KMS-11 (cell line): Measurements from ENCODE around the gene CTCF.

Experiments used
- H2AFZ ChIP-seq: fragments of 200-600 bp; sonication (generic); 2 replicates; pipeline ENCODE4 v1.6.1; 2016; ENCODE audit warnings: antibody characterized with exemption, mixed run types, low read depth
- H3K27ac ChIP-seq: fragments of 200-600 bp; sonication (generic); 2 replicates; pipeline ENCODE4 v1.6.1; 2016; ENCODE audit warnings: mild to moderate bottlenecking, mixed run types
- H3K27me3 ChIP-seq: fragments of 200-600 bp; sonication (generic); 2 replicates; pipeline ENCODE4 v1.6.1; 2017; ENCODE audit warnings: mild to moderate bottlenecking, low read depth, mixed run types, moderate library complexity; ENCODE audit not compliant: insufficient read depth
- H3K36me3 ChIP-seq: fragments of 200-600 bp; sonication (generic); 2 replicates; pipeline ENCODE4 v1.6.1; 2017; ENCODE audit warnings: mild to moderate bottlenecking, mixed run types; ENCODE audit not compliant: insufficient read depth
- H3K4me1 ChIP-seq: fragments of 200-600 bp; sonication (generic); 2 replicates; pipeline ENCODE4 v1.6.1; 2016; ENCODE audit warnings: mild to moderate bottlenecking, low read depth, mixed run types; ENCODE audit not compliant: poor library complexity, severe bottlenecking
- H3K4me2 ChIP-seq: fragments of 200-600 bp; sonication (generic); 2 replicates; pipeline ENCODE4 v1.7.0; 2016; ENCODE audit warnings: mild to moderate bottlenecking, mixed run types
- H3K4me3 ChIP-seq: fragments of 200-600 bp; sonication (generic); IDR thresholded peaks from 2 replicates; pipeline ENCODE4 v1.6.1; 2017; ENCODE audit warnings: low read depth, low read length, mixed read lengths; ENCODE audit not compliant: insufficient read depth
- H3K79me2 ChIP-seq: fragments of 200-600 bp; sonication (generic); 2 replicates; pipeline ENCODE4 v1.6.1; 2016; ENCODE audit warnings: low read depth, mixed run types; ENCODE audit not compliant: insufficient read depth
- H3K9ac ChIP-seq: fragments of 200-600 bp; sonication (generic); 2 replicates; pipeline ENCODE4 v1.6.1; 2016; ENCODE audit warnings: mild to moderate bottlenecking, mixed run types
- H4K20me1 ChIP-seq: fragments of 200-600 bp; sonication (generic); 2 replicates; pipeline ENCODE4 v1.6.1; 2016; ENCODE audit warnings: mild to moderate bottlenecking, mixed run types; ENCODE audit not compliant: insufficient read depth
- CTCF ChIP-seq: fragments of 200-600 bp; sonication (generic); conservative IDR thresholded peaks from 2 replicates; pipeline ENCODE4 v1.6.1; 2017; ENCODE audit warnings: low read depth, mild to moderate bottlenecking, antibody characterized with exemption, low read length, moderate library complexity, mixed read lengths

CTCF gene

GRCh38 chr16:67534431-67534830, 27.9 kb upstream of the CTCF start:
- no peak overlapping the region for H3K9ac ChIP-seq
- no peaks in the 10 kb centered on the region for H3K27me3 ChIP-seq
- H3K4me1 ChIP-seq, result peaks cover 17% of the 10 kb centered on the region
- no peak overlapping the region for H3K4me3 ChIP-seq
- no peak for TF ChIP-seq CTCF
- no peaks in the 10 kb centered on the region for H4K20me1 ChIP-seq
- H2AFZ ChIP-seq, result no peak overlapping the region
- no peaks in the 10 kb centered on the region for H3K36me3 ChIP-seq
- H3K27ac ChIP-seq, result no peak overlapping the region
- no peak overlapping the region for H3K4me2 ChIP-seq
- no peaks in the 10 kb centered on the region for H3K79me2 ChIP-seq

- Histone ChIP-seq H2AFZ (no peak overlapping the region), H3K36me3 (no peaks in the 10 kb centered on the region), H3K27me3 (no peaks in the 10 kb centered on the region), H3K4me1 (peaks cover 13% of the 10 kb centered on the region), H3K79me2 (no peaks in the 10 kb centered on the region), H3K4me2 (no peak overlapping the region), H3K27ac (no peak overlapping the region), H3K4me3 (no peak overlapping the region), H4K20me1 (no peaks in the 10 kb centered on the region), H3K9ac (no peak overlapping the region)
- no peak for TF ChIP-seq CTCF
Measured at GRCh38 chr16:67535201-67535600, 27.1 kb upstream of the CTCF start.

- Histone ChIP-seq H3K27ac (no peak overlapping the region), H3K36me3 (no peaks in the 10 kb centered on the region), H3K27me3 (no peaks in the 10 kb centered on the region), H2AFZ (no peak overlapping the region), H3K4me1 (peaks cover 13% of the 10 kb centered on the region), H3K4me2 (no peak overlapping the region), H3K4me3 (no peak overlapping the region), H4K20me1 (no peaks in the 10 kb centered on the region), H3K79me2 (no peaks in the 10 kb centered on the region), H3K9ac (no peak overlapping the region)
- TF ChIP-seq CTCF, result no peak
Measured at GRCh38 chr16:67537270-67537635, 25.1 kb upstream of the CTCF start.

- no peaks in the 10 kb centered on the region for H3K36me3 ChIP-seq
- H3K9ac ChIP-seq, result no peak overlapping the region
- no peak overlapping the region for H3K4me3 ChIP-seq
- H2AFZ ChIP-seq, result no peak overlapping the region
- no peak overlapping the region for H3K4me2 ChIP-seq
- no peaks in the 10 kb centered on the region for H3K27me3 ChIP-seq
- H3K4me1 ChIP-seq, result peaks cover 20% of the 10 kb centered on the region
- no peaks in the 10 kb centered on the region for H4K20me1 ChIP-seq
- H3K27ac ChIP-seq, result no peak overlapping the region
- TF ChIP-seq CTCF, result no peak
- H3K79me2 ChIP-seq, result no peaks in the 10 kb centered on the region
Measured at GRCh38 chr16:67537636-67538591, 24.4 kb upstream of the CTCF start.
